ENCODE data around the gene PPT2. TPM values are rescaled to one million over a fixed set of nuclear protein-coding genes. Genes with fewer than 3 reads are reported as not detected.

PPT2 gene, protein sequence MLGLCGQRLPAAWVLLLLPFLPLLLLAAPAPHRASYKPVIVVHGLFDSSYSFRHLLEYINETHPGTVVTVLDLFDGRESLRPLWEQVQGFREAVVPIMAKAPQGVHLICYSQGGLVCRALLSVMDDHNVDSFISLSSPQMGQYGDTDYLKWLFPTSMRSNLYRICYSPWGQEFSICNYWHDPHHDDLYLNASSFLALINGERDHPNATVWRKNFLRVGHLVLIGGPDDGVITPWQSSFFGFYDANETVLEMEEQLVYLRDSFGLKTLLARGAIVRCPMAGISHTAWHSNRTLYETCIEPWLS
- total RNA-seq, result 30.2 TPM

- DNase-seq (ENCODE audit: low read depth in 2 of 3, low spot score in 2 of 3), result peak in 2 of 3 donors; percentile 93 to 97
Observed at GRCh38 chr6:32153564-32154513, at the start of gene PPT2. PPT2 (plus strand) TSS chr6:32154141; CDS start chr6:32154595, 454 bp downstream.

DNA sequence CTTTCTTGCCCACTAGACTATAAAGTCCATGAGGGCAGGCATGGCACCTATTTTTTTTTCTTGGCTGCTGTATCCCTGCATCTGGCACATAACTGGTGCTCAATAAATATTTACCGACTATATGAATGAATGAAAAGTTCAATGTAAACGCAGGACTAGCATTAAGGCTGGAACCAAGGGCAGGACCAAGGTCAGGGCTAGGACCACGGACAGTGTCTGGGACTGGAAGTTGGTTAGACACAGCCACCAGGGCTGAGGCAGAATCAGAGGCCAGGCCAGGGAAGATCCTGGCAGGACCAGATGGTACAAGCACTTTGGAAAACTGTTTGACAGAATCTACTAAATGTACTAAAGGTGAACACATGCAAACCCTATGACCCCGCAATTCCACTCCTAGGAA lies 48.5 kb upstream of the PPT2 start:
- DNase-seq (ENCODE audit: low read depth in 2 of 3, low spot score in 2 of 3), result no peak

DNA sequence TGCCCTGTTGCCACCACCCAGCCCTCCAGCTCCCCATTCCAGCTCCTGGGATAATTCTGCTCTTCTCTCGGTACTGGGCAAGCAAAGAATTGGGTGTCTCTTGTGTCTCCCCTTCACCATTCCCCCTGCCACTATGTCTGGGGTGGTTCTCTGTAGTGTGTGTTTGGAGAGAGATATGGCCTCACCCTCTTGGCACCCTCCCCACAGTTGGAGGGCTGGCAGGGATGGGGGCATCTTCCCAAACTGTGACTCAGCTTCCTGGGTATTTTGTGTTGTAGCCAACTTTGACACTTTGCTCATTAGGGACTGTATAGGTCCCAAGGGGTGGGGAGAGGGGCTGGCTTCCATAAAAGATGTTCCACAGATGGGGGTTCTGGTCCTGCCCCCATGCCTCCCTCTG lies 46.5 kb upstream of the PPT2 start:
- DNase-seq (ENCODE audit: low read depth in 2 of 3, low spot score in 2 of 3), result no peak

DNA sequence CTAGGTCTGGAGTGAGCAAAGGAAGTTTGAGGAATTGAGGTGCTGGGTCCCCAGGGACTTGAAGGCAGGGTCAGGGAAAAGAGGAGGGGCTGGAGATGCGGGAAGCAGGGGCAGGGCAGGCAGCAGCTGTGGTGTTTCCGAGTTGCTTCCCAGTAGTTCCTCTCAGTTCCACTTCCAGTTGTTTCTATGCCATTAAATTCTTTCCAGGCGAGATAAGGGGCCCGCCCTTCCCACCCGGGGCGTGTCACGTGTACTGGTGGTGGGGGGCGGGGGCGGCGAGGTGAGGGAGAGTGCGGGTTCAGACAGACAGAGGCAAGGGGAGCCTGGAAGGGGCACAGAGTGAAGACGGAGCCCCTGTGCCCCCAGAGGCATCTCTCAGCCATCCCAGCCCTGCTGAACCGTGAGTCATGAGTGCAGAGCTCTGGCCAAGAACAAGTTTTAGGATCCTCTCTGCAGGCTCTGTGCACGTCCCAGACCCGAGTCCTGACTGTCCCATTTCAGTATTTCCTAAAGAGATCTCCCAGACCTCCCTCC lies 45.8 kb upstream of the PPT2 start:
- DNase-seq (ENCODE audit: low read depth in 2 of 3, low spot score in 2 of 3), result no peak

DNA sequence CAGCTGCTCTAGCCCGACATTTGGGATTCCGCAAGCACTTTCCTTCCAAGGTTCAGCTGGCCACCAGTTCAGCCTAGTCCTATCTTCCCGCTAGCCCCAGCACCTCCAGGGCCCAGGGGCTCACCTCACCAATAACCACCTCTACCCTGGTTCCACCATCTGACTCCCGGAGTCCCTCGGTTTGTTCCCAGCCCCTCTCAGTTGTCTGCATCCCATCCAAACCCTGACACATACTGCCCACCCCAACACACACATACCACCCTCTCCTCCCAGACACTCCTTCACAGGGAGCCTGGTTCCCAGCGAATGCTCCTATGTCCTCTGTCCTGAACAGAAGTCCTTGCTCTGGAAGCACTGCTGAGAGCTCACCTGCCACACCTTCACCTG lies 45.2 kb upstream of the PPT2 start:
- no peak for DNase-seq (ENCODE audit: low read depth in 2 of 3, low spot score in 2 of 3)

- DNase-seq (ENCODE audit: low read depth in 2 of 3, low spot score in 2 of 3), result no peak
Observed at GRCh38 chr6:32109114-32109764, 44.7 kb upstream of the PPT2 start, which contains the start of gene TNXB. TNXB (minus strand) TSS chr6:32109338; CDS start chr6:32098198, 11,140 bp downstream.

DNA sequence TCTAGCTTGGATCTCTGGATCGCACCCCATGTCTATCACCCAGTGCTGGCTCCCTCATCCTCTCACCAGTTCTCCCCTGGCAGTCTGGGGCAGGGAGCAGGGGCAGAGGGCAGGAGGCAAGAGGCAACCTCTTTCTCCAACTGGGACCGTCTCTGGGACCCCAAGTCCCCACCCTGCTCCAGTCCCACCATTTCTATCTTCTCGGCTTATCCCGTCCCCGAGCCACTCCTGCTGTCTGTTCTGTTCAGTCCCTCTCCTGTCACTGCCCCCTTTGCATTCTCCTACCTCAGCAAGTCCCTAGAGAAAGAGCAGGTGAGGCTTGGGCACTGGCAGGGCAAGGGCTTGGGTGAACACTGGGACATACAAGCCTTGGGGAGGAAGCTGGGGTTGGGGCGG lies 44.2 kb upstream of the PPT2 start:
- DNase-seq (ENCODE audit: low read depth in 2 of 3, low spot score in 2 of 3), result no peak

GRCh38 chr6:32110632-32111031 lies 43.3 kb upstream of the PPT2 start:
- DNase-seq (ENCODE audit: low read depth in 2 of 3, low spot score in 2 of 3), result no peak

DNA sequence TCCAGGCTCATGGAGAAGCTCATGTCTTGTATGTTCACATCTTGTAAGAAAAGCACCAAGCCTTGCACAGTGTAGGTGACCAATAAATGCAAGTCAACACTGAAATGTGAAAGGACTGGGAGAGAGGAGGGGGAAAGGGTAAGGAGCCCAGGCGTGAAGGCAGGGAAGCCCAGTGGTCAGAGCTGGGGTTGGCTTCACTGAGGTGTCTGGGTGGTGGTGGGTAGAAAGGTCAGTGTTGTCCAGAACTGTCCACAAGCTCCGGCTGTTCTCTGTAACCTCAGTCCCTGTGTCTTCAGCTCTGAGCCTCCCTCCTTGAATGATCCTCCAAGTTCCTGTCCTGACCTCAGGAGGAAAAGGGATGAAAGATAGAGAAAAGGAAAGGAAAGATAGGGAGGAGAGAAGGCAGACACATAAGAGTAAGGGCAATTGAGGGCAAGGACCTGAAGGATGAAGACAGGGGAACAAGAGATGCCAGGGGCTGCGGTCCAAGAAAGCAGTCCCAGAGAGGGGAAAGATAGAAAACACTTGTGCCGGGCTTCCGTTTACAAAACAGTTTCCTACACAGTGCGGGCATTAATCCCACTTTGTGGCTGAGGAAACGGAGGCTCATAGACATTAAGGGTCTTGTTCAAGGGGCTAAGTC lies 42.4 kb upstream of the PPT2 start:
- no peak for DNase-seq (ENCODE audit: low read depth in 2 of 3, low spot score in 2 of 3)

DNA sequence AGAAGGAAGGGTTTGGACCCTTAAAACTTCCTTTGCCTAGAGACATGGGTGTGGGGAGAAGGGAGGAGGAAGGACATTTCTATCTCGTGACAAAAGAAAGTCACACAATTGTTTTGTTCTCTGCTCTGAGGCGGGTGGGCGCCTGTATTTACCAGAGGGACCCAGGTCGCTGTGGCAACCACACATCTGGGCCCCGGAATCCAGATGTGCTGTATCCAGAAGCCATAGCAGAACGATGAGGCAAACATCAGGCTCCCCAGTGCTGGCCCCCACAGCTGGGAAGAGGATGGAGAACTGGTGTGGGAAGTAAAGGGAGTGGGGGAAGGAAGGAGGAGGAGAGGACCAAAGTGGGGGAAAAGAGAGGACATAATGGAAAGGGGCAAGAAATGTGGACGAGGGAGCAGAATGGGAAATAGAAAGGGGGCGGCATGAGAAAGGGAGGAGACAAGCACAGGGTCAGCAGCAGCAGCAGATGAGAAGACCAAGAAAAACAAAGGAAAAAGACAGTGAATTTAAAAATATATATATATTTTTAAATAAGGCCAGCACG lies 41.4 kb upstream of the PPT2 start:
- no peak for DNase-seq (ENCODE audit: low read depth in 2 of 3, low spot score in 2 of 3)

DNA sequence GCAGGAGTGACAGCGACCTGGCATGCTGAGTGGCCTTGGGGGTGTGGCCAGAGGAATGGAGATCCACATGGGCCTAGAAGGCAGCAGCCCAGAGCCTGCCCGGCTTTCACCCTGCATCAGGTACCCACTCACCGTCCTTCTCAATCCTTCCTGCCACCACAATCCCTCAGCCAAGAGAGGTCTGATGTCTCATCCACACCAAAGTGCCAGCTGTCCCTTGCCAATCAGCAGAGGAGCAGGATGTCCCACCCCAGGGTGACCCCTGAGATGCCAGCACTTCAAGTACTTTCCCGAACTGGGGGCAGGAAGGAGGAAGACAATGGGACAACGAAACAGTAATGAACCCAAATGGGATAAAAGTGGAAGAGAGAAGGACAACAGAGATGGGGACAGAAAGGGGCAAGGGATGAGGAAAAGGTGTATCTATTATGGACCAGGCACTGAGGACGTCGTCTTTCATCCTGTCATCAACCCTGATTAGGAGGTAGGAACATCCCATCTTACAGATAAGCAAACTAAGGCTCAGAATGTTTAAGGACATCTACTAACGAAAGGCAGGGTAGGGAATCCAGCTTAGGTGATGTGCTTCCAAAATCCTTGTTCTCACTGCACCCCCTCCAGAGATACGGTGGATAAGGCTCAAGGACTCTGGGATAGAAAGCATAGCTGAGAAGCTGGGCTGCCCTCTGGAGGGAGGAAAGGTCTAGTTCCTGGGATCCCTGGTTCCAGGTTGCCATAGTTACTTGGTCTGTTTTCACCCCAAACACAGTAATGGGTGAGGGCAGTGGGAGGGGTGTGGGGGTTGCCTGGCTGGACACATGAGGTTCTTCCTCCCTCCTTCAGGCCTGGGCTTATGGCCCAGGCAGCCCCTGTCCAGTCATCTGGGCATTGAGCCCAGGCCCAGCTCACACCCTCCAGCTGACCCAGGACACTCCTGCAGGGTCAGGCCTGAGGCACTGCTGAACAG lies 40.3 kb upstream of the PPT2 start:
- no peak for DNase-seq (ENCODE audit: low read depth in 2 of 3, low spot score in 2 of 3)

- no peak for DNase-seq (ENCODE audit: low read depth in 2 of 3, low spot score in 2 of 3)
Observed at GRCh38 chr6:32114796-32115195, 39.1 kb upstream of the PPT2 start.

- DNase-seq (ENCODE audit: low read depth in 2 of 3, low spot score in 2 of 3), result no peak
Observed at GRCh38 chr6:32115623-32116022, 38.3 kb upstream of the PPT2 start.

DNA sequence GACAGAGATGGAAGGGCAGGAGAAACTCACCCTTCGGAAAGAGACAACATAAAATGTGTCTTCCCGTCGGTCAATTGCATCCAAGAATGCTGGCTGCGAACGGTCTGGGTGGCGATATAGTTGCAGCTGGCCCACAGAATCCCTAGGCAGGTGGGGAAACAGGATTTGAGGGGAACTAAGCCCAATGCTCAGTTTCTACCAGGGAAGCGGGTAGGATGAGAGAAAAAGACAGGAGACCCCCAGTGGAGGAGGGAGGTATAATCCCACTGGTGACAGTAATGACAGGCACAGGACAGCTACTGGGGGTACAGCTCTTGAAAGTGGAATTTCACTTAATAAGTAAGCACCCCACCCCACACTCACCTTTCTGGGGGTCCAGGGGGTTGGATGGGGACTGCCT lies 37.3 kb upstream of the PPT2 start:
- DNase-seq (ENCODE audit: low read depth in 2 of 3, low spot score in 2 of 3), result peak in 1 of 3 donors; percentile 41

DNA sequence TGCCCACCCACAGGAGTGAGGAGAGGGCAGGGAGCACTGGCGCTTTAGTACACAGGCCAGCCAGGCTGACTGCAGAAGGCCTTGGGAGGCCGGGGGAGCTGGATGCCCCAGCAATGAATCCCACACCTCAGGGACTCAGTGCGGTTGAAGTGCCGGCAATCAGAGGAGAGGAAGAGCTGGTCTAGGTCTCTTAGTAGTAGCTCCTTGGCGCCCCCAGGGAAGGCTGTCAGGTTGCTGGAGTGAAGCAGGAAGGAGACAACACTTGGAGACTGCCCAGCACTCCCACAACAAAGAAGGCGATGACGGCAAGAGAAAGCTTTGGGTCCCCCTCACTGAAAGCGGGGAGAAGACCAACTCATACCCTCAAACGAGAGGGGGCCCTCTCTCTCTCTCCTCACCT lies 36.5 kb upstream of the PPT2 start:
- no peak for DNase-seq (ENCODE audit: low read depth in 2 of 3, low spot score in 2 of 3)

GRCh38 chr6:32118782-32119628 lies 34.9 kb upstream of the PPT2 start:
- peak; percentile 41 to 77 (median 71) for DNase-seq (ENCODE audit: low read depth in 2 of 3, low spot score in 2 of 3)

- DNase-seq (ENCODE audit: low read depth in 2 of 3, low spot score in 2 of 3), result no peak
Observed at GRCh38 chr6:32120573-32121059, 33.3 kb upstream of the PPT2 start.

DNA sequence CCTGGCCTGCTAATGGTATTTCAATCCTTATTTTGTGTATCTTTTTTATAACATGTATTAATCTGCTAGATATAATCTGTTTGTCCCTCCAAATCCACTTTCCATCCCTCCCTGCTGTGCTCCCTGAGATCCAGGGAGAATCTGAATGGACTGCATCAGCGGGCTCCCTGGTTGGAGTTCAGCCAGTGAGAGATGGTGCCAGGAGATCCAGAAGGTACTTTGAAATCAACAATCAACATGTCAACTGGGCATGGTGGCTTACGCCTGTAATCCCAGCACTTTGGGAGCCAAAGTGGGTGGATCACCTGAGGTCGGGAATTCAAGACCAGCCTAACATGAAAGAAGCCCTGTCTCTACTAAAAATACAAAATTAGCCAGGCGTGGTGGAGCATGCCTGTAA lies 30.3 kb upstream of the PPT2 start:
- DNase-seq (ENCODE audit: low read depth in 2 of 3, low spot score in 2 of 3), result no peak
